HG02763 (cell line): Measurements from ENCODE around the gene QSOX1.

Source experiments
- ATAC-seq: cut with Tn5 transposase; IDR thresholded peaks from one replicate; pipeline ENCODE4 v1.9.1; 2021; ENCODE audit warnings: mild to moderate bottlenecking, moderate library complexity; ENCODE audit not compliant: unreplicated experiment

QSOX1 gene

GRCh38 chr1:180208264-180208663 is 53.6 kb downstream of the QSOX1 start:
- no peak for ATAC-seq

DNA sequence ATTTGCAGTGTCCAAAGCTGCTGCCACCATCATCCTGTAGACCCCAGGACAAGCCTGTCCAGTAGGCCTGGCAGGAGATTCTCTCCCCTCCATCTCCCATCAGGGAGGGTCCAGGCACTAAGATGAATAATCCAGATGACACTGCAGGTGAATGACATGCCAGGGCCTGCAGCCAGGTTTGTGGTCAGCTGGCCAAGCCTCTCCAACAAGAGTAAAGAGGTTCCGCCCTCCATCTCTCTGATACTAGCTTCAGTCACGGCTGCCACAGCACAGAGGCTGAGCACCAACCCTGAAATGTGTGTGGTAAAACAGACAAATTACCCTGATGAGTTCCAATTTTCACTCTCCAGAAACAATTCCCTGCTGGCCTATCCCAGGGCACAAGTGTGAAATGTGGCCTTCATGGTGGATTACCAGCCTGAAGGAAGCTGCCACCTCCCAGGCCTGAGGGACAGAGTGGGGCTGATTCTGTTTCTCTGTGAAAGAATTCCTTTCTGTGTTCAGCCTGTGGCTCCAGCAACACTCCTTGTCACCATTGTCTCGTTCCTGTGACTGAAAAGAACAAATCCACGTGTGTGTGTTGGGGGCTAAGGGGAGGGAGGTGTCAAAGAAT is 55.4 kb downstream of the QSOX1 start:
- no peak for ATAC-seq

GRCh38 chr1:180211156-180211859 is 56.6 kb downstream of the QSOX1 start:
- no peak for ATAC-seq

GRCh38 chr1:180211860-180212229 is 57.2 kb downstream of the QSOX1 start:
- no peak for ATAC-seq

DNA sequence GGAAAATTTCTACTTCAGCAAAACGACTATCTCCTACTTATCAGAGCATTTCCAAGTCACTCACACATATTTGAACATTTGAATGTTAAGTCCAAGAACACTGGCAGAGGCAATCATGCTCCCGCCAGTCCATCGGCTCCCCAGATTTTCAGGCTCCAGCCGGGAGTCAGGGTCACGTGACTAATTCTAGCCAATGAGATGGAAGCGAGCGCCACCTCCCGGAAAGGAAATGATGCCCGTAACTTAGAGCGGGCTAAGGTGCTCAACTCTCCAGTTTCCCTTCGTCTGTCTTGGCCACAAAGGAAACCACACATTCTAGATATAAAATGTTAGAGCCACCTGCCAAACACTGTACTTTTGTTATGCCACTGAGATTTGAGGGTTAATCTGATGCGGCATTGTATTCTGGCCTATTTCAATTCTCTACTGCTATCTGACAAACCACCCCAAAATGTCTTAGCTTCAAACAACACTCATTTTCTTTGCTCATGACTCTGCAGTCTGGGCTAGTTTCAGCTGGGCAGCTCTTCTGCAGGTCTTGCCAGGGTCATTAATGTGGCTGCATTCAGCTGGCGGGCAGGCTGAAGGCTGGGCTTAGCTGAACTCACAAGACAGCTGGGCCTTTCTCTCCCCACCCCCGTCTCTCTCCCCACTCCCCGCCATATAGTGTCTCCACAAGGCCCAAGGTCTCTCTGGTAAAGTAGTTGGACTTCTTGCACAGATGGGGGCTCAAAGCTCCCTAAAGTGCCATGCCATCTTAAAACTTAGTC is 58.9 kb downstream of the QSOX1 start:
- no peak for ATAC-seq

DNA sequence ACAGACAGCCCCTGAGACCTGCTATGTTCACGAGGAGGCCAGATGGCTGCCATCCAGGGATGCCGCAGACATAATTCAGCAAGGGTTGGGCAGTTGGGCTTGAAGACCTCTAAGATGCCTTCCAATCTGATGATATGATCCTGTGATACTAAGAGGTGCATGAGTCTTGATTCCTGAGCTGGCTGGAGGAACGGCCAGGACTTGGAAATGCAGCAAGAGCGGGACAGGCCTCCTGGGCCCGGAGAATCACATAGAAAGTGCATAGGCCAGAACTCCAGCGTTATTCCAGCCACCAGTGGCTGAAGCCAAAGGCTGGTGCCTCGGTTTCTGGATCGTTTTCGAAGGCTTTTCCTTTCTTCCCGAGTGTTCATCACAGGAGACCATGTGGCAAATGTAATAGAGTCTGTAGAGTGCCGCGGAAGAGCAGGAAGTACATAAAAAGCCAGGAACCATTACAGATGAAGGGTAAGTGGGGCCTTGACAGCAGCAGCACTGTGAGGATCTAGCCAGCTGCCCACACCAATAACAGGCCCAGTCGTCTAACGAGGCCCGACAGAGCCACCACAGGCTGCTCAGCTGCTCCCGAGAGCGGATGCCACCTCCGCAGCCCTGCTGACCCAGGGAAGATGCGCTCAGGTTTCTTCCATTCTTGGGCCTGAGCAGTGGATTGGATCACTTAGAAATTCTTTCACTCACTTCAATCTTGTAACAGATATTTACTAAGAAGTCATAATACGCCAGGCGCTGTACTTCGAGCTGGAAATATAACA is 61.4 kb downstream of the QSOX1 start:
- no peak for ATAC-seq

GRCh38 chr1:180217006-180217405 is 62.3 kb downstream of the QSOX1 start:
- ATAC-seq: no peak

DNA sequence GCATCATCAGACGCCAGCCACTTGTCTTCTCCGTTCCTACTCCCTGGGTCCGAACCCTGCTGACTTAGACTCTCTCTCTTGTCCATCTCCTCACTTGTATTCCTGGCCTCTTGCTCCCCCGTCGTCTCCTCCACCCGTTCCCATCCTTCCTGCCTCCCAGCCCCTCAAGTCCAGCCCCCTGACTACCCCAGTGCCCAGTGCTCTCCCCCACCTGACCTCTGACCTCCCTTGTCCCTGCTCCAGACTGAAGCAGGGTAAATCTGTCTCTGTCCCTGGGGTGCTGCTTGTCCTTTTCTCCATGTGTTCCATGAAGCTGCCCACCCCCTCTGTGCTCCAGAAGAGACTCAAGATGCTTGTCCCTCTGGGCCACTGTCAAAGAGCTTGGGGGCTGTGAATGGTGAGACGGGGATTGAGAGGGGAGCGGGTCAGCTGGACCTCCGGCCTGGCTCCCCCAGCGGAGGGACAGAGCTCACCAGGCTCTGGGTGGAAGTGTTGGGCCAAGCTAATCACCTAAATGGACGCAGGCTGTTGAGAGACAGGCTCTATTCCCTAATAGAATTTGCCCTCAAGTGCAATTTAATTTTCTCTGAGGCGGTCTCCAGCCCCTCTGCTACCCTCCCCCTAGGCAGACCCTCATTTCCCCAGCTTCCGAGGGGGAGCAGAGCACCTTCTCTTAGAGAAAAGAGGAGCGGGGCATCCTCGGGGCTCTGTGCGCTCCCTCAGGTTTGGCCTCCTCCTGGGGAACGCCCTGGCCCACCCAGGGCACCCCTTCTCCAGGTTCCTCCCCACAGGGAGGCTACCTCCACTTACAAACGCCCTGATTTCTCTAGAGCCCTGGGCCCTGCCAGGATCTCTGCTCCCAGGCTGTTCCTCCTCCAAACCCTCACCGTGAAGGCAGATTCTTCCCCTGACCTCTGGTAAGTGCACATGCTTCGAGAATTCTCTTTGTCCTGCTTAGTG is 64.4 kb downstream of the QSOX1 start:
- no peak for ATAC-seq

DNA sequence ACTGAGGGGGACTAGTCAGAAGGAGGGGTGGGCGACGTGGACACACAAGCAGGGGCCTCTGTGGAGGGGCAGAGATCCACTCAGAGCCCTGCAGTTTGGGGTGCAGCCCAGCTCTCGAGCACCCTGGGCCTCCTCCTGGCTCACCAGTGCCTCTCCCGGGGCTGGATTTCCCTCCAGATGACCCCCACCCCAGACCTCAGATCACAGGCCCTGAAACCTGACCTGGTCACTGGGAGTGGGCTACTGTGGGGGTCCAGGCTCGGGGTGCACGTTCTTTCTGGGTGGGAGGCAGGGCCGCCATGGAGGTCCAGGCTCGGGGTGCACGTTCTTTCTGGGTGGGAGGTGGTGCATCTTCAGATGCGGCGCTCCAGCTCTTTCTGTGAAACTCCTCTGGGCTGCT is 65.1 kb downstream of the QSOX1 start:
- ATAC-seq: no peak

GRCh38 chr1:180221462-180221861 is 66.8 kb downstream of the QSOX1 start:
- no peak for ATAC-seq

DNA sequence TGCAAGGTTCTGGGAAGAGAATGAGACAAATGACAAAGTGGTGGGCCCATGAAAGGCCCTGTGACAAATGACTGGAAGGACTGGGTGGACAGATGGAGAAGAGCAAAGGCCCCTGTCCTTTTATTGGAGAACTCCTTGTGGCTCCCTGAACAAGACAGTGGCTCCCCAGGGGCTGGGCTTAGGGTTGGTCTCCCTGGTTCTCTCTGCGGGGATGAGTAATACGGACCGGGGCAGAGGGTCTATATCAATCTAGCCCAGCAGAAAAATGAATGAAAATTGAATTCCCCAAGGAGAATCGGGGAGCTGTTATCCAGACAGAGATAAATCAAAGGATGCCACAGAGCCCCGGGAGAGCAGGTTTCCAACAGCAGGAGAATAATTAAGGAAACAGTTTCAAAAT is 70.2 kb downstream of the QSOX1 start:
- ATAC-seq: no peak

DNA sequence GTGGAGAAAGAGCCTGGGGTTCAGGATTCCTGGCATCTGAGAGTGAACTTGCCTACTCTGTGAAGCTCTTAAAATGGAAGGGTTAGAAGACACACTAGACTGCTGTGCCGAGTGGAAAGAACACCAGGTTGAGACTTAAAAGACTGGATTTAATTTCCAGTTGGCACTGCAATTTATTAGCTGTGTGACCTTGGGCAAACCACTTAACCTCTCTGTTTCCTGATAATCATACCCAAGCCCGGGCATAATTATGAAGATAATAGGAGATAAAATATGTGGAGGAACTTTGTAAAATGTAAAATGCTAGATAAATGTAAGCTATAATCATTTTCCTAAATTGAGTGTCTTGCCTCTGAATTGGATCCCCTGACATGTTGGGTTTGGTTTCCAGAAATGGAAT is 70.7 kb downstream of the QSOX1 start:
- ATAC-seq: no peak

DNA sequence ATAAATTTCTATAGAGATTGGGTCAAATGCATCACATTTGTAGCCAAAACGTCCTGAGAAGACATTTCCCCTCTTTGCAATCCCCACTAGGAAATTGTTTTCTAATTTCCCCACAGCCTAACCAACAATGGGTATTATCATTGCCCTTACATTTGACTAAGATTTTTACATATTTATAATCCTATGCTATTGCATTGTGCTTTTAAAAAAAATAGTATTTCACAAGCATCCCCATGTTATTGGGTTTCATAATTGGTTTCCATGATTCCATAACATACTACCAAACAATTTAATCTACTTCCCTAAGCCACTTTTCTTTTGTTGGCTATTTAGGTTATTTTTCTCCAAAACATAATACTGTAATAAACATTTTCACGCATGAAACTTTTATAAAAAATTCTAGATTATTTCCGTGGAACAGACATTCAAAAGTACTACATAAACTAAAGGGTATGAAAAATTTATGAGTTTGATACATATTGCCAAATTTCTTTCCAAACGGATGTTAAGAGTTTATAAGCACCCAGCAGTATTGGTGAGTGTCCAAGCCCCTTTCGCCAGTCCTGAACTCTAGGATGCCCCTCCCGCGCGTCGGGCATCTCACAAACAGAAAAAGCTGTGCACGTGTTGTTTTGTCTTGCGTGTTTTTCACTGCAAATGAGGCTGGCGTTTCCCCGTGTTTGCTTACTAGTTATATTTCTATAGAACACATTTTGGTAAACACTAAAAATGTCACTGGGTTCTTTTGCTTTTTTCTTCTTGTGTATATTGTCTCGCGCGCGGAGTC is 73.4 kb downstream of the QSOX1 start:
- ATAC-seq: no peak

GRCh38 chr1:180228648-180229482 is 74.2 kb downstream of the QSOX1 start:
- no peak for ATAC-seq

DNA sequence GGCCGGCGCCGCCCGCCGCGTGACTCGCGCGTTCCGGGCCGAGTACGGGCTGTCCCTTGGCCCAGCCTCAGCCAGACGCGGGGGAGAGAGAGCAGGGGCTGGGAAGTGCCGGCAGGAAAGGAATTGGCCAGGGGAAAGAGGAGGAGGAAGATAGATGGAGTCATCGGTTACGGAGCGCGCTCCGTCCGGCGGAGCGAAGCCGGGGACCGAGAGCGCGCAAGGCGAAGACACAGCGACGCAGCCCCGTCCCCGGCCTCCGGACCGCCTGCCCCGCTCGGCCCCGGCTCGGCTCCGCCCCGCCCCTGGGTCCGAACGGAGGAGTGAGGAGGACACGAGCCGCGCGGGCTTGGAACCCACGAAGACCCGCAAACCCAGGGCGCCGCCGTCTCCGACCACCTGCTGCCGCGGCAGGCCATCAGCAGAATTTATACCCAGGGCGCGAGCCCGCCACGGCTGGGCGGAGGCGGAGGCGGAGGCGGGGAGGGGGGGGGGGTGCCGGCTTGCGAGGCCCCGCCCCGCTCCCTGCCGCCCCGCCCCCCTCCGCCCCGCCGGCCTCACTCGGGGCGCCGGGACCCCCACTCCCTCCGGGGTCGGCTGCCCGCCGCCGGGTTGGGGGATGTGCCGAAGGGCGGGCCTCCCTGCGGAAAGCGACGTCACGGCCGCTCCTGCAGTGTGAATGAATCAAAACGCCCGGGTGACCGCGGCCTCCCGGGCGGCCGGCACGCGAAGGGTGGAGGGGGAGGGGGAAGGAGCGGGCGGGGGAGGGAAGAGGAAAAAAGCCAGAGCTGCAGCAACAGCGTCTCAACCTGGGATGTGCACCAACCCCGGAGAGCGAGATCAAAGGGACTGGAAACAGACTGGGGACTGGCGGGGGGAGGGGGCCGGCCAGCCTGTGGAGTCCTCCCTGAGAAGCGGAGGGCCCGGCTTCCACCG is 75.1 kb downstream of the QSOX1 start, which contains the start of gene LHX4:
Gene LHX4, plus strand, starts transcription at position 782 of the 933 bp plus-strand sequence. CDS start 266 bp downstream, outside the sequence.
- no peak for ATAC-seq

GRCh38 chr1:180230416-180230790 is 75.7 kb downstream of the QSOX1 start:
- ATAC-seq: no peak

DNA sequence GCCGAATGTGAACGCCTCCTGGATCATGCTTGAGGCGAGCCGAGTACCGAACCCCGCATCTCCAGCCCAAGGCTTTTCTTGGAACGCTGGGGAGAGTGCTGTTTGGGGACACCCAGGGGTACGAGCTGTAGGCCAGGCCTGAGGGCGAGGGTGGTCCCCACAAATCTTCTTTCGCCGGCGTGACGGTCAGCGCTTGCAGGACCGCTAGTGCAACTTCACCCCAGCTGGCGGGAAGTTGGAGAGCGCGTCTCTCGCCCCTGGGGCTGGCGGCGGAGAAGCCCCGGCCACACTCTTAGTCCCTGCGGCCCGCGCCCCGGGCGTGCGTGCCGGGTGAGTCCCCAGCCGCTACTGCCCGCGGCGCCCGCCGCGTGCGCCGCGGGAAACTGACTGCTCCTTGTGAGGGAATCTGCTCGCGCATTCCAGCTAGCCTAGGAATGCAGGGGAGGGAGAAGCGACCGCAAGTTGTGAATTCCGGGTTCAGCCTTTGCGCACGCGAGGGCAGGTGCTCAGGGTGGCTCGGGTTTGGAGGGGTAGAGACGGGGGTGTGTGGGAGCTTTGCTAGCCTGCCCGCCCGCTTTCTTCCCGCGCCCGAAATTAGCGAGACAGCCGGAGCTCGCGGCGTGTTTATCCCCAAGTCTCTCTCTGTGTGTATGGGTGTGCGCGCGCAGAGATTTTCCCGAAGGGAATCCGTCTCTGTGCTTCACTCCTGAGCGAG is 76.3 kb downstream of the QSOX1 start:
- ATAC-seq: no peak
